Uterus (tissue), 2 donors: ENCODE results near the gene RAD51B.

Source experiments
- CTCF ChIP-seq, 4 experiments: fragments of 200-600 bp in 2 of 4; fragments of 450-650 bp in 2 of 4; sonication (generic) in 2 of 4; IDR thresholded peaks; one replicate each; pipeline ENCODE4 v1.5.1; 2016 to 2019; ENCODE audit warnings: antibody characterized with exemption in 4 of 4, mild to moderate bottlenecking in 2 of 4, moderate library complexity in 1 of 4
- POLR2A ChIP-seq, 2 donors: fragments of 450-650 bp; IDR thresholded peaks; one replicate each; pipeline ENCODE4 v1.6.1; 2016; ENCODE audit warnings: antibody characterized with exemption in 2 of 2, mild to moderate bottlenecking in 1 of 2, moderate library complexity in 1 of 2

- no peak for TF ChIP-seq CTCF (IDR thresholded peaks at IDR 0.05)
- TF ChIP-seq POLR2A (IDR thresholded peaks at IDR 0.05) = no peak
These were observed 910.0 kb downstream of the RAD51B start for GRCh38 chr14:68729556-68729955.
